Muscle of back (tissue), 11 donors: ENCODE data around the gene SLC25A26. TPM values are rescaled to one million over a fixed set of nuclear protein-coding genes. Genes with fewer than 3 reads are reported as not detected.
"Not testable (repeated sequence)": the region's sequence is repeated elsewhere in the genome, so short reads cannot be mapped to it uniquely, and the experiment has no call there.

Source experiments
- DNase-seq, 3 donors: peaks; one replicate each; pipeline versions ENCODE4 v3.0.0 to v3.0.0-alpha.2; 2013
- polyA plus RNA-seq, 10 donors: library from polyadenylated mRNA; unstranded; fragments of 120-200 nt; gene quantifications; one replicate each; pipeline ENCODE4 v1.2.1, GENCODE V29; 2013; ENCODE audit not compliant: insufficient read length in 10 of 10

The SLC25A26 gene
- polyA plus RNA-seq, 10 donors, result 19.0 to 28.1 (median 26.1) TPM

- DNase-seq, result no peak
These were observed 3.4 kb downstream of the SLC25A26 start for GRCh38 chr3:66224220-66224619.

GRCh38 chr3:66226093-66226492 is 5.3 kb downstream of the SLC25A26 start:
- not testable (repeated sequence) for DNase-seq

- no peak for DNase-seq
These were observed 6.2 kb downstream of the SLC25A26 start for GRCh38 chr3:66227051-66227450.

GRCh38 chr3:66227915-66228314 is 7.1 kb downstream of the SLC25A26 start:
- no peak for DNase-seq

GRCh38 chr3:66228707-66229106 is 7.9 kb downstream of the SLC25A26 start:
- DNase-seq, result no peak

GRCh38 chr3:66229931-66230330 is 9.1 kb downstream of the SLC25A26 start:
- DNase-seq, result no peak

- no peak for DNase-seq
These were observed 12.2 kb downstream of the SLC25A26 start for GRCh38 chr3:66233033-66233432.

- peak in 1 of 3 donors; percentile 5 for DNase-seq
These were observed 15.5 kb downstream of the SLC25A26 start for GRCh38 chr3:66236281-66236680.

- no peak for DNase-seq
These were observed 16.8 kb downstream of the SLC25A26 start for GRCh38 chr3:66237552-66237951.

- DNase-seq, result no peak
These were observed 18.8 kb downstream of the SLC25A26 start for GRCh38 chr3:66239513-66240123.

- no peak for DNase-seq
These were observed 20.7 kb downstream of the SLC25A26 start for GRCh38 chr3:66241466-66241865.

- no peak for DNase-seq
These were observed 22.1 kb downstream of the SLC25A26 start for GRCh38 chr3:66242788-66243464.

- no peak for DNase-seq
These were observed 27.8 kb downstream of the SLC25A26 start for GRCh38 chr3:66248641-66249040.

GRCh38 chr3:66253790-66254620 is 33.2 kb downstream of the SLC25A26 start:
- DNase-seq, result peak in 2 of 3 donors; percentile 38 to 63

- DNase-seq, result no peak
These were observed 35.1 kb downstream of the SLC25A26 start for GRCh38 chr3:66255865-66256264.

- no peak for DNase-seq
These were observed 36.0 kb downstream of the SLC25A26 start for GRCh38 chr3:66256806-66257205.

GRCh38 chr3:66259566-66260255 is 38.9 kb downstream of the SLC25A26 start:
- peak in 2 of 3 donors; percentile 29 to 64 for DNase-seq

- no peak for DNase-seq
These were observed 39.6 kb downstream of the SLC25A26 start for GRCh38 chr3:66260431-66260830.

GRCh38 chr3:66261355-66261754 is 40.6 kb downstream of the SLC25A26 start:
- peak in 1 of 3 donors; percentile 53 for DNase-seq

GRCh38 chr3:66265649-66266048 is 44.8 kb downstream of the SLC25A26 start:
- DNase-seq, result no peak

GRCh38 chr3:66266551-66266950 is 45.8 kb downstream of the SLC25A26 start:
- peak in 1 of 3 donors; percentile 48 for DNase-seq

GRCh38 chr3:66267031-66267430 is 46.2 kb downstream of the SLC25A26 start:
- no peak for DNase-seq
